Measurements from ENCODE around the gene MPPED2.

Gene MPPED2

GRCh38 chr11:30364139-30364836 lies 221.9 kb downstream of the MPPED2 start:
- Histone ChIP-seq H3K4me3 (replicated peaks; ENCODE audit: insufficient read depth, low read length) (no peak overlapping the region), H3K27me3 (ENCODE audit: insufficient read depth, poor library complexity, severe bottlenecking) (no peaks in the 10 kb centered on the region), H3K27ac (replicated peaks) (no peak overlapping the region)
- TF ChIP-seq GABPA (IDR thresholded peaks at IDR 0.05; ENCODE audit: low read depth) (no peak), CTCF (IDR thresholded peaks at IDR 0.05; ENCODE audit: insufficient read depth, low read length) (no peak), POLR2AphosphoS5 (IDR thresholded peaks at IDR 0.05; ENCODE audit: low read depth) (no peak), SPI1 (IDR thresholded peaks at IDR 0.05; ENCODE audit: borderline replicate concordance, low read depth) (no peak), REST (IDR thresholded peaks at IDR 0.05; ENCODE audit: insufficient replicate concordance, low read depth) (no peak)
- DNase-seq (ENCODE audit: low read depth in 1 of 2, low spot score in 1 of 2), result no peak

- TF ChIP-seq REST (IDR thresholded peaks at IDR 0.05; ENCODE audit: insufficient replicate concordance, low read depth), result no peak
- no peak for TF ChIP-seq GABPA (IDR thresholded peaks at IDR 0.05; ENCODE audit: low read depth)
- no peak for TF ChIP-seq POLR2AphosphoS5 (IDR thresholded peaks at IDR 0.05; ENCODE audit: low read depth)
- TF ChIP-seq SPI1 (IDR thresholded peaks at IDR 0.05; ENCODE audit: borderline replicate concordance, low read depth), result no peak
- no peak for TF ChIP-seq CTCF (IDR thresholded peaks at IDR 0.05; ENCODE audit: insufficient read depth, low read length)
- Histone ChIP-seq H3K27me3 (ENCODE audit: insufficient read depth, poor library complexity, severe bottlenecking) (peaks cover 4% of the 10 kb centered on the region), H3K4me3 (replicated peaks; ENCODE audit: insufficient read depth, low read length) (no peak overlapping the region)
Observed at GRCh38 chr11:30360741-30361140, 225.4 kb downstream of the MPPED2 start.

More at GRCh38 chr11:30360741-30361140, 225.4 kb downstream of the MPPED2 start:
- H3K27ac ChIP-seq (replicated peaks), result no peak overlapping the region
- DNase-seq (ENCODE audit: low read depth in 1 of 2, low spot score in 1 of 2), result no peak

All from HL-60 (cell line).